A673 (cell line): ENCODE results near the gene ITIH5.

Source experiments
- CTCF ChIP-seq: fragments of 300-800, 200-600 bp; sonication (generic); conservative IDR thresholded peaks from 2 replicates; pipeline ENCODE4 v1.5.1; 2017; ENCODE audit warnings: low read depth, mild to moderate bottlenecking, antibody characterized with exemption, low read length, moderate library complexity, mixed read lengths
- EZH2 ChIP-seq: fragments of 200-600 bp; sonication (generic); IDR thresholded peaks from 2 replicates; pipeline ENCODE4 v1.6.1; 2017; ENCODE audit warnings: borderline replicate concordance, low read depth, mild to moderate bottlenecking, mixed read lengths, antibody characterized with exemption, low read length; ENCODE audit not compliant: poor library complexity, severe bottlenecking

- TF ChIP-seq CTCF, result no peak
- TF ChIP-seq EZH2, result no peak
Observed at GRCh38 chr10:7532723-7533498, 133.9 kb downstream of the ITIH5 start.
